GM10266 (cell line): ENCODE results near the gene UTS2.

Experiments used
- DNase-seq: peaks from one replicate; pipeline ENCODE4 v3.0.0; 2012; ENCODE audit errors: extremely low spot score
- CTCF ChIP-seq: IDR thresholded peaks from 2 replicates; pipeline ENCODE4 v1.5.1; 2012; ENCODE audit warnings: mild to moderate bottlenecking, low read depth; ENCODE audit not compliant: control insufficient read depth, insufficient read depth; ENCODE audit errors: missing control alignments

The UTS2 gene

GRCh38 chr1:7888248-7889081 is 35.6 kb upstream of the UTS2 start:
- TF ChIP-seq CTCF, result no peak
- DNase-seq, result no peak

- TF ChIP-seq CTCF, result no peak
- no peak for DNase-seq
Measured at GRCh38 chr1:7886405-7886745, 33.5 kb upstream of the UTS2 start.

- DNase-seq, result no peak
- TF ChIP-seq CTCF, result no peak
Measured at GRCh38 chr1:7885513-7886404, 32.9 kb upstream of the UTS2 start.

DNA sequence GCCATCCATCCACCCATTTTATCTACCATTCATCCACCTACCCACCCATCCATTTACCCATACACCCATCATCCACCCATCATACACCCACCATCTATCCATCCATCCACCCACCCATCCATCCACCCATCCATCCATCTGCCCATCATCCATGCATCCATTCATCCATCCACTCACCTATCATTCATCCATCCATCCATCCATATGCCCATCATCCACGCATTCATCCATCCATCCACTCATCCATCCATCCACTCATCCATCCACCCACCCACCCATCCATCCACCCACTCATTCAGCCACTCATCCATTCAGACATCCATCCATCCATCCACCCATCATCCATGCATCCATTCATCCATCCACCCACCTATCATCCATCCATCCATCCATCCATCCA is 31.9 kb upstream of the UTS2 start:
- DNase-seq, result no peak
- TF ChIP-seq CTCF, result no peak

GRCh38 chr1:7879228-7879627 is 26.4 kb upstream of the UTS2 start:
- no peak for DNase-seq
- TF ChIP-seq CTCF, result no peak

DNA sequence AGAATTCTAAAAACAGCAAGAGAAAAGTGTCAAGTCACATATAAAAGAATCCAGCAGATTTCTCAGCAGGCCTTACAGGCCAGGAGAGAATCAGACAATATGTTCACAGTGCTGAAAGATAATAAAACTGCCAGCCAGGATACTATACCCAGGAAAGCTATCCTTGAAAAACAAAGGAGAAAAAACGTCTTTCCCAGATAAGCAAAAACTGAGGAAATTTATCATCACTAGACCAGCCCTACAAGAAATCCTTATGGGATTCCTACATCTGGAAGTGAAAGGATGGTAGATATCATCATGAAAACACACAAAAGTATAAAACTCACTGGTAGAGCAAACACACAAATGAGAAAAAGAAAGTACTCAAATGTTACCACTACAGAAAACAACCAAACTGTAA is 25.2 kb upstream of the UTS2 start:
- TF ChIP-seq CTCF, result no peak
- no peak for DNase-seq
